Measurements from ENCODE around the gene UNC5B.
"Not testable (repeated sequence)": the region's sequence is repeated elsewhere in the genome, so short reads cannot be mapped to it uniquely, and the experiment has no call there.

UNC5B gene

DNA sequence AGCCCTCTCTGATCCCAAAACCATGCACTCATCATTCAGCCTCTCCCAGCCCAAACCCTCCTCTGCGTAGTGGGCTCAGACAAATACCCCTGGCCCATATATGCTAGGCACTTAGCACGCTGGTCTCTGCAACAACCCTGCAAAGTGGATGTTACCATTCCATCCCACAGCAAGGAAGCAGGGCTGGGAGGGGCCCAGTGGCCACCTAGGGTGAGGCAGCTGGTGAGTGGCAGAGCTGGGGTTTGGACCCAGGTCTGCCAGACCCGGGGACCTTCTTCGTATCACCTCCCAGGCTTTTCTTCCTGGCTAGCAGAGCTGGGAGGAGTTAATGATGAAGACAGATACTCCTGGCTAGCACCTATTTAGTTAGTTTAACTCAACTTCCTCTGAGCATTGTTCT lies 73.6 kb downstream of the UNC5B start:
- DNase-seq: no peak

DNA sequence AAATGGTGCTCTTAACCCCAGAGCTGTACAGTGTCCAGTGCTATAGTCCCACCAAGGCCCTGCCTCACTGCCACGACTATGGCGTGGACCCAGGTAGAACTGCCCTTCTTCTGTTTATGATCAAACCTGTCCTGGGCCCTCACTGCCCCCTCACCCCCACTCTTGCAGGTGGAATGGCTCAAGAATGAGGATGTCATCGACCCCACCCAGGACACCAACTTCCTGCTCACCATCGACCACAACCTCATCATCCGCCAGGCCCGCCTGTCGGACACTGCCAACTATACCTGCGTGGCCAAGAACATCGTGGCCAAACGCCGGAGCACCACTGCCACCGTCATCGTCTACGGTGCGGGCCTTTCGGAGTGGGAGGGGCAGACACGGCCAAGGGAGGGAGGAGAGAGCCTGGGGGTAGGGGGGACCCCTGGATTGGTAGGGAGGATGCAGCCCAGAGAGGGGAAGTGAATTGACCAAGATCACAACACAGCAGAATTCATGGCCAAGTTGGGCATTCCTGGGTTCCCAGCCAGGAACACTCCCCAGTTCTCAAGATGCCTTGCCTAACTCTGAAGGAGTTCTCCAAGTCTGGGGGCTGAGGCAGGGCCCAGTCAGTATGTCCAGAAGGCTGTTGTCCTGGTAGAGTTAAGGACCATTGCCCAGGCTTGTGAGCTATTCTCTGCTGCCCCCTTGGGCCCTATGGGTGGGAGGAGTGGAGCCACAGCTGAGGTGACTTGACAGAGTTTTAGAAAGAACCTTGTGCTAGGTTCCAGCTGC lies 74.3 kb downstream of the UNC5B start:
- DNase-seq: no peak

DNA sequence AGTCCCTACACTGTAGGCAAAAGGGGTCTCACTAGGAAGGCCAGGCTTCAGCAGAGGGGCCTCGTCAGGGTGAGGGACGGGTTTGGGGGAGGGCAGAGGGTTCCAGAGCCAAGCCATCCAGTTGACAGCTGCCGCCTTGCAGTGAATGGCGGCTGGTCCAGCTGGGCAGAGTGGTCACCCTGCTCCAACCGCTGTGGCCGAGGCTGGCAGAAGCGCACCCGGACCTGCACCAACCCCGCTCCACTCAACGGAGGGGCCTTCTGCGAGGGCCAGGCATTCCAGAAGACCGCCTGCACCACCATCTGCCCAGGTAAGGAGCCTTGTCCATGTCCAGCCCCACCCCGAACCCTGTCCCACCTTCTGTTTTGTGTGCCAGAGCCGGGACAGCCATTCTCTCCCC lies 75.1 kb downstream of the UNC5B start:
- no peak for DNase-seq

DNA sequence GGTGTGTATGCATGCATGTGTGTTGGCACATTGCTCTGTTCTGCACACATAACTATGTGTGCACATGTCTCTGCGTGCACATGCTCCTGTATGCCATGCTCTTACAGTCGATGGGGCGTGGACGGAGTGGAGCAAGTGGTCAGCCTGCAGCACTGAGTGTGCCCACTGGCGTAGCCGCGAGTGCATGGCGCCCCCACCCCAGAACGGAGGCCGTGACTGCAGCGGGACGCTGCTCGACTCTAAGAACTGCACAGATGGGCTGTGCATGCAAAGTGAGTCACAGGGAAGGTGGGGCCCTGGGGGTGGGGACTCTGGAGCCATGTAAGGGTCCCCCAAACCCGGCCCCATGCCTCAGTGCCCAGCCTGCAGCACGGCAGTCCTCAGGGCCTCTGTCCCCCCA lies 76.1 kb downstream of the UNC5B start:
- no peak for DNase-seq

DNA sequence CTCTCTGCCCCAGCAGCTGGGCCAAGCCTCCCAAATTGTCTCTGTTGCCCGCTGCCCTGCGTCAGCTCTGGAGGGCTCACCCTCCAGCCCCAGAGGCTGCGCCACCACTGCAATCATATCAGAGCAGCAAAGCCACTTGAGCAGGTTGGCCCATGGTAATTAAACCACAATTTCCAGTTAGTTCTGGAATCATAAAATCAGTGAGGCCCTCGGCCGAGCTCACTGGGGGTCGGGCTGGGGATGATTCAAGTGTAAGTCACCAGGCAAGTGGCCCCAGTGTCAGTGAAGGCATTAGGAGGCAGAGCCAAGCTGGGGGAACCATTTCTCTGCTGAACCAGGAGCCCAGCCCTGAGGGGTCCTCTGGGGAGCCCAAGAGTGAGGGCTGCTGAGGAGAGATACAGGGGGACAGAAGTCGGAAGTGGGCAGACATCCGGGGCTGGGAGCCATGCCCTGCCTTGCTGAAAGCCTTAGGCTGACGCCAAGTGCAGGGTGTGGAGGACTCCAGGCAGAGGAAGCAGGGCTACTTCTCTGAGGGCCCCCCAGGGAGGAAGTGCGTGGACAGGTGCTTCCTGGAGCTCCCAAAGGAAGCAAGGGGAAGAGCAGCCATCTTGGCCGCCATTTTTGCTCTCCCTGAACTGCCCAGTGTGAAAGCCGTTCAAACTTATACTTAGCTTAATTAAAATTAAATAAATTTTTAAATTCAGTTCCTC lies 77.2 kb downstream of the UNC5B start:
- DNase-seq: no peak

DNA sequence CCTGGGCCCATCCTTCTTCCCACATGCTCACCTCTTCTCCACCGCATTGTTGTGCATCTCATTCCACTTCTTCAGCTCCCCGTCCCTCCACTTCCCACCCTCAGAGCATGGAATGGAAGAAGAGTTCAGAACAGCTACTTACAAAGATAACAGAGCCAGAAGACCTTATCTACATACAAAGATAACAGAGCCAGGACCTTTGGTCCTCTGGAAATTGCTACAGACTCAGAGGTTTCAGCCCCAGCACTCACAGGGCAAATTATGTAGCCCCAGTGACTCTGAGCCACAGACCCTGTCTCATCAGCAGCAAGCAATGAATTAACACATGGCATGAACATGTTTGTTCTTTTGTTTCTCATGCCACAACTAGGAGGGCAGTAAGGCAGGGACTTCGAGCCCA lies 78.0 kb downstream of the UNC5B start:
- DNase-seq: no peak

DNA sequence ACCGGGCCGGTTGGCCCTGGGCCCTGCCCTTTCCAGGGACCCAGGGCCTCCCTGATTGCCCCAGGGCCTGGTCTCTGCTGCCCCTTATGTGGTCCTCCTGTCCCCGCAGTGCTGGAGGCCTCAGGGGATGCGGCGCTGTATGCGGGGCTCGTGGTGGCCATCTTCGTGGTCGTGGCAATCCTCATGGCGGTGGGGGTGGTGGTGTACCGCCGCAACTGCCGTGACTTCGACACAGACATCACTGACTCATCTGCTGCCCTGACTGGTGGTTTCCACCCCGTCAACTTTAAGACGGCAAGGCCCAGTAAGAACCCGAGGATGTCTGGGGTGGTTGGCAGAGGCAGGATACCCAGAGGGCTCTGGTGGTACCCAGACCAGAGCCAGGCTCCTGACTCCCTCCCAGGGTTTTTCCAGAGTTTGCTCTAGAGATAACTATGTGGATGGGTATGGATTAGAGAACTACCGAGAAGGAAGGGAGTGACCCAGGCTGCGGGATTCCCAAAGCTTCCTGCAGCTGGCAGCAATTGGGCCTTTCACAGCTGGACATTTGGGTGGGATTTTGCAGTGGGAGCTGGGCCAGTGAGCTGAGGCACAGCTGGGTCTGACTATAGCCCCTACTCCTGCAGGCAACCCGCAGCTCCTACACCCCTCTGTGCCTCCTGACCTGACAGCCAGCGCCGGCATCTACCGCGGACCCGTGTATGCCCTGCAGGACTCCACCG lies 78.6 kb downstream of the UNC5B start:
- DNase-seq: no peak

DNA sequence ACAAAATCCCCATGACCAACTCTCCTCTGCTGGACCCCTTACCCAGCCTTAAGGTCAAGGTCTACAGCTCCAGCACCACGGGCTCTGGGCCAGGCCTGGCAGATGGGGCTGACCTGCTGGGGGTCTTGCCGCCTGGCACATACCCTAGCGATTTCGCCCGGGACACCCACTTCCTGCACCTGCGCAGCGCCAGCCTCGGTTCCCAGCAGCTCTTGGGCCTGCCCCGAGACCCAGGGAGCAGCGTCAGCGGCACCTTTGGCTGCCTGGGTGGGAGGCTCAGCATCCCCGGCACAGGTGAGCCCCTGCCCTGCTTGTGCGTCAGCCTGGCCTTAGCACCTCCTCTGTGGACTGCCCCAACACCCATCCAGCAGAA lies 79.1 kb downstream of the UNC5B start:
- no peak for DNase-seq

DNA sequence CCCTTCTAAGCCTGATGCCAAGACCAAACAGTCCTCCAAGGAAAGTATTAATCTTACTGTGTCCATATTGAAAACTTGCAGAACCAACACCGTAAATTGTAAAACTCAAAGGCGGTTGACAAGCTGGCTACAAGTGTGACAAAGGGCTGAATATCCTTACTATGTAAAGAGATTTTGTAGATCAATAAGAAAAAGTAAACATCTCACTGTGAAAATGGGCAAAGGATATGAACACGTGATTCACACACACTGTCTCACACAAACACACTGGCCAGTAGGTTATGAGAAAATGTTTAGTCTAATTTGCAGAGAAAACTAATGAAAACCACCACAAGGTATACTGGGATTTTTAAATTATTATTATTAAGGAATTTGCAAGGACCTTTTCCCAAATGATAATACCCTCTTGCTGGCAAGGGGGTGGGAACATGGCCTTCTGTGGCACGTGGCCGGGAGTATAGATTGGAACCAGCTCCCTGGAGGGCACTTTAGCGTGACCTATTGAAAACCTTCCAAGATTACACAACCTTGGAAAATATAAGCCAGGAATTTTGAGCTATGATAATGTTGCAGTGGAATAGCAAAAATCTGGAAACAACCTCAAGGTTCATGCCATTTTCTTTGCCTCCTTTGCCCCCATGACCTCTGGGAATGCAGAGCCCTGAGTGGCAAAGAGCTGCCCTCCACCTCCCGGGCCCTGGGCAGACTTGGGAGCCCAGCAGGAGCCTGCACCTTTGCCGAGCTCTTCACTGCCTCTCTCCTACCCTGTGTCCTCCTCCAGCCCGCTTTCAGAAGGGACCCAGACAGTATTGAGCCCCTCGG lies 80.5 kb downstream of the UNC5B start:
- DNase-seq: no peak

DNA sequence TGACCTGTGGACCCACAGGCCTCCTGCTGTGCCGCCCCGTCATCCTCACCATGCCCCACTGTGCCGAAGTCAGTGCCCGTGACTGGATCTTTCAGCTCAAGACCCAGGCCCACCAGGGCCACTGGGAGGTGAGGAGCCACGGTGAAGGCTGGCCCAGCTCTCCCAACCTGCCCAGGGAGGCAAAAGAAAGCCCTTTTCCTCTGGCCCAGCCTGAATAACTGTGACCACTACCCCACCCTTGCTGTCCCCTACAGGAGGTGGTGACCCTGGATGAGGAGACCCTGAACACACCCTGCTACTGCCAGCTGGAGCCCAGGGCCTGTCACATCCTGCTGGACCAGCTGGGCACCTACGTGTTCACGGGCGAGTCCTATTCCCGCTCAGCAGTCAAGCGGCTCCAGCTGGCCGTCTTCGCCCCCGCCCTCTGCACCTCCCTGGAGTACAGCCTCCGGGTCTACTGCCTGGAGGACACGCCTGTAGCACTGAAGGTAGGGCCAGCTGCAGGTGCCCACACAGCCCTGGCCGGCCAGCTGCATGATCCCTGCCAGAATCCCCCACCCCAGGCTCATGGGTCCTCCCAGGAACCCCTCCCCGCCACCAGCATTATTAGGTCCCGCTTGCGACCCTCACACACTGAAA lies 81.2 kb downstream of the UNC5B start:
- no peak for DNase-seq

DNA sequence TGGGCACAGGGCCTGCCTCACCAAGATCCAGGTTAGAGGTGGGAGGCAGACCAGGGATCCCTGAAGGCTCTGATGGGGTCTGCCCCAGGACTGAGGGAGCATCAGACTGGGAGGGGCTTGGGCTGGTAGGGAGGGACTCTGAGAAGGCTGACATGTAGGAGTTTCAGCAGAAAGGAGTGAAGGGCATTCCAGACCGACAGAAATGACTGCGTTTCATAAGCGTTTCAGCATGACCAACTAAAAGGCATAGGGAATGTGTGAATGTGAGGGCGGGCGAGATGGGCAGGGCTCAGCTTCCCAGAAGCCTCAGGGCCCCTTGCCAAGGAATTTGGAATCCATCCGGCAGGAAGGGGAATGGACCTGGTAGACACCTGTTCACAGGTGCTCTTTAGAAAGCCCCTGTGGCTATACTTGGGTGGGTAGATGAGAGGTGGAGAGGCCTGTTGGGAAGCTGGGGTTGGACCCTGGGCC lies 81.8 kb downstream of the UNC5B start:
- DNase-seq: no peak

DNA sequence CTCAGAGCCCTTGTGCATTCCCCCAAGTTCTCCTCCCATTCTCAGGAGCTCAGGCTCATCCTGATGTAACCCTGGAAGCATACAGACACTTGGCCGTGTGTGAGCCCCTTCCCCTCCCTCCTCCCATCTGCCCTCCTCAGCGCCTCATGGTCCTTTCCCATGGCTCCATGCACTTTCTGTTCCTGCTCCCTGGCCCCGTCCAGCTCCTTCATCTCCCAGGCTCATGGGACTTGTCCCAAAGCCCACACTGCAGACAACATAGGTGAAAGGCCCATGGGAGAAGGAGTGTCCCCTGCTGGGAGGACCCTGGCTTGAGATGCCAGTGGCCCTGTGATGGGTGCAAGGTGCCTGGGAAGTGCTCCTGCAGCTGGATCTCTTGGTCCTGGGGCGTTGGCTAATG lies 82.5 kb downstream of the UNC5B start:
- DNase-seq: no peak

DNA sequence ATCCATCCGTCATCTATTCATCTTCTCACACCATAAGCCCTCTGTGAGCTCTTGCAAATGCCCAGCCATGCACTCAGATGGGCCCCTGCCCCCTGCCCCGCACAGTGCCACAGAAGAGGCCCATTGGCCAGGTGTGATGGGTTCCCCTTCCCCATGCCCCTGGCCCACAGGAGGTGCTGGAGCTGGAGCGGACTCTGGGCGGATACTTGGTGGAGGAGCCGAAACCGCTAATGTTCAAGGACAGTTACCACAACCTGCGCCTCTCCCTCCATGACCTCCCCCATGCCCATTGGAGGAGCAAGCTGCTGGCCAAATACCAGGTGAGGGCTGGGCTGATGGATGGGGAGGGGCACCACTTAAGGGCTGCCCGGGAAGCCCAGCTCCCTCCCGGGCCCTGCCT lies 83.3 kb downstream of the UNC5B start:
- no peak for DNase-seq

DNA sequence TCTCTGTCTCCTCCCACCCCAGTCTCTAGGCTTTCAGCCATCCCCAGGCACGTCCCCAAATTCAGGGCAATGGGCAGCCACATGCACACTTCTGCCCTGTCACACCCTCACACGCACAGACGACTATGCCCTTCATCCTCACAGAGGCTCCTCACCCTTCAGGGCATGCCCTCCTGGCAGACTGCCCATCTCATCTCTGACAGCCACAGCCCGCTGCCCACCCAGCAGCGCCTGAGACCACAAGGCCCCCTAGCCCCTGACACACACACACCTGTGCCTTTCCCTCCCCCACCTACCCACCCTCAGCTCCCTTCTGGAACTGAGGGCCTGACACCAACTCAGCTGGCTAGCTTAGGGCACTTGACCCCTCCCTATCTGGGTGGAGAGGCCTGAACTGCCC lies 83.7 kb downstream of the UNC5B start:
- no peak for DNase-seq

DNA sequence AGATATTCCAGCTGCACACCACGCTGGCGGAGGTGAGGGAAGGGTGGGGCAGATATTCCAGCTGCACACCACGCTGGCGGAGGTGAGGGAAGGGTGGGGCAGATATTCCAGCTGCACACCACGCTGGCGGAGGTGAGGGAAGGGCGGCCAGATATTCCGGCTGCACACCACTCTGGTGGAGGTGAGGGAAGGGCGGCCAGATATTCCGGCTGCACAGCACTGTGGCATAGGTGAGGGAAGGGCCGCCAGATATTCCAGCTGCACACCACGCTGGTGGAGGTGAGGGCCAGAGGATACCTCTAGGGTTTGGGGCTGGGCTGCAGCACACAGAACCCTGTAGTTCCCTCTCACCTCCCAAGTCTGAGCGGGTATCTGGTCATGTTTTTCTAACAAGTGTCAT lies 84.4 kb downstream of the UNC5B start:
- DNase-seq: not testable (repeated sequence)

DNA sequence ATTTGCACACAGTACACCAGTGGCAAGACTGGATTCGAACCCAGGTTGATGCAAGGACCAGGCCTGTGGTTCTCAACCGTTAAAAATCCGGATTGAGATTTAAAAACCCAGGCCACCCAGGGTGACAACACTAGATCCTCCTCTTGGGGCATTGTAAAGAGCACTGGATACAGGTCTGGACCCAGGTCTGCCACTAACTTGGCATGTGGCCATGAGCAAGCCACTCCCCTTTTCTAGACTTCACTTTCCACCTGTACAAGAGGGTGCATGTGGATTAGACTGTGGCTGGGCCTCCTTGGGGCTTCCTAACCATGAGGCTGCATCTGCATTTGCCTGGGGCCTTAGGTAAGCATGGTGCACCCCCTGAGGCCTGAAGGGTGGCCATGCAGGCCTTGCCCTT lies 85.0 kb downstream of the UNC5B start:
- DNase-seq: no peak

DNA sequence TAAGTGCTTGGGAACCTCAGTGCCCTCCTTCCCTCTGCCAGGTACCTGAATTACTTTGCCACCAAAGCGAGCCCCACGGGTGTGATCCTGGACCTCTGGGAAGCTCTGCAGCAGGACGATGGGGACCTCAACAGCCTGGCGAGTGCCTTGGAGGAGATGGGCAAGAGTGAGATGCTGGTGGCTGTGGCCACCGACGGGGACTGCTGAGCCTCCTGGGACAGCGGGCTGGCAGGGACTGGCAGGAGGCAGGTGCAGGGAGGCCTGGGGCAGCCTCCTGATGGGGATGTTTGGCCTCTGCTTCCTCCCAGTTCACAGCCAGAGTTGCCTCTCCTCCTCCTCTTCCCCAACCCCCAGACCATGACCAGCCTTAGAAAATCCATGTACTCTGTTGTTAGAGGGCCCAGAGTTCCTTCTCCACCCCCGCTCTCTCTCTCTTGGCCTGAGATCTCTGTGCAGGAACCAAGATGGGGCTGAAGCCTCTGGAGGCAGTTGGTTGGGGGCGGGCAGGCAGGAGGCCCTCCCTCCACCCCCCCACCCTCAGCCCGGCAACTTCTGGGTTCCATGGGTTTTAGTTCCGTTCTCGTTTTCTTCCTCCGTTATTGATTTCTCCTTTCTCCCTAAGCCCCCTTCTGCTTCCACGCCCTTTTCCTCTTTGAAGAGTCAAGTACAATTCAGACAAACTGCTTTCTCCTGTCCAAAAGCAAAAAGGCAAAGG lies 86.9 kb downstream of the UNC5B start:
- no peak for DNase-seq

DNA sequence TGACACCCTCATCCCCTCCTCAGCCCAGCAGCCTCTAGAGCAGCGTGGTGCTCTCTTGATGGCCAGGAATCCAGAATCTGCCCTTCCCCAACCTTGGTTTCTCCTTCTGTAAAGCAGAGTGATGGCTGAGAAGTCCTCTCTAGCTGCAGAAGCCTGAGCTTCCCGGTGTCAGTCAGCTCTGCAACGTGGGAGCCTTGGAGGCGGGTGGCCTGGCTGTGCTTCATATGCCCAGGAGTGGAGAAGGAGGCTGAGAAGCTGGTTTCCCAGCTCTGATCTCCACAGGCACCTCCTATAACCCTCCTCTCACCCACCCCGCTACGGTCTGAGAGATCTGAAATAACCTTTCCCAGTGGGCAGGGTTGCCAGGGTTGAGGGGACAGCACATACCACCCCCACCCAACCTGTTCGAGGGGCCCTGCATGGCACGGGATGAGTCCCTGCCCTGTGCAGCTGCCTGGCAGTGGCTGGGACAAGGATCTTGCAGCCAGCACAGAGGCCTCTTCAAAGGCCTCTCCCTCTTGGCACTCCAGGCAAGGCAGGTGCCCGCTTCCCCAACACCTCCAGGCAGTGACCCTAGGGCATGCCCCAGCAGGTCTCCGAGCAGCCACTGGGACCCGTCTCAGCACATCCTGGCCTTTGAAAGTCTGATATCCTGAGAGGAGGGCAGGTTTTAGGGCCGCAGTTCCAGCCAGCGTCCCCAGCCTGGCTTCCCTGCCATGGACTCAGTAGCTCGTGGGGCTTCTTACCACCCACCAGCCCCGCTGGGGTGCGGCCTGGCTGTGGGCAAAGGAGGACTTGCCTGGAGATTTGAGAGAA lies 88.4 kb downstream of the UNC5B start:
- DNase-seq: no peak

DNA sequence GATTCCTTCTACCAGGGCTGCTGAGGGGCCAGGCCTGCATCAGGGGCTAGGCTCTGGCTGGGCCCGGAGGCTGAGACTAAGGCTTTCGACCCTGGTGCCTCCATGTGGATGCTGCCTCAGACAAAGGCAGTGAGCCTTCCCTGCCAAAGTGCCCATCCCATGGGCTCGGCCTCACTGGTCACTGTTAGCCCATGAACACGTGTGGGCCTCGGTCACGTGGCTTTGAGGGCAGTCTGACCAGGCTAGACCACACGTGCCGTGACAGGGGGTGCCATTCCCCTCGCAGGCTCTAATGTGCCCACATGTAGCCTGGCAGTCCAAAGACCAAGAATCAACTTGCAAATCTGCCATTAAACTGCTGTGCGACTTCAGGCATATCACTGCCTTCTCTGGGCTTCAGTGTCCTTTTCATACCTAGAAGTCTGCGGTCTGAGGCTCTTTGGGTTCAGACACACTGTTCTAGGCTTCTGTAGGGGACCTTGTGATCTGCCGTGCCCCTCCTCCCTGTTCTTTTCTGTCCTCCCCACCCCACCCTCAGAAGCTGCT lies 89.1 kb downstream of the UNC5B start:
- DNase-seq: no peak

DNA sequence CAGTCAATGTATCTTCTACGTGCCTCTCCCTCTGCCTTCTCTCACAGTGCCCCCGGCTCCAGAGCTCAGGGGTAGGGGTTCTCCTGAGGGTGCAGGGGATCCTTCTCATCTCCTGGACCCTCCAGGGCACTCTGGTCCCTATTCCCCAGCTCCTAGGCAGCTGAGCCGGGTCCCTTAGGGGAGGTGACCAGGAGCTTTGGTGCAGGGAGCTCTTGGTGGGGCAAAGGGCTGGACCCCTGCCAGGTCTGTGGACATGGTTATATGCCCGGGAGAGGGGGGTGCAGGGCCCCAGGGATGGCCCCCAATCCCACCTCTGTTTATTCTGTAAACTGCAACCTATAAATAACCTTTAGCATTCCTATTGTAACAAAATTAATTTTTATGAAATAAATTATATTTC lies 90.1 kb downstream of the UNC5B start:
- DNase-seq: no peak

Measured in right forelimb (tissue), 1 donor.